ENCODE data around the gene FFAR3.

GRCh38 chr19:35314031-35314430, 44.2 kb upstream of the FFAR3 start:
- TF ChIP-seq EP300 (IDR thresholded peaks at IDR 0.05) = no peak
- TF ChIP-seq, protein P1, sequence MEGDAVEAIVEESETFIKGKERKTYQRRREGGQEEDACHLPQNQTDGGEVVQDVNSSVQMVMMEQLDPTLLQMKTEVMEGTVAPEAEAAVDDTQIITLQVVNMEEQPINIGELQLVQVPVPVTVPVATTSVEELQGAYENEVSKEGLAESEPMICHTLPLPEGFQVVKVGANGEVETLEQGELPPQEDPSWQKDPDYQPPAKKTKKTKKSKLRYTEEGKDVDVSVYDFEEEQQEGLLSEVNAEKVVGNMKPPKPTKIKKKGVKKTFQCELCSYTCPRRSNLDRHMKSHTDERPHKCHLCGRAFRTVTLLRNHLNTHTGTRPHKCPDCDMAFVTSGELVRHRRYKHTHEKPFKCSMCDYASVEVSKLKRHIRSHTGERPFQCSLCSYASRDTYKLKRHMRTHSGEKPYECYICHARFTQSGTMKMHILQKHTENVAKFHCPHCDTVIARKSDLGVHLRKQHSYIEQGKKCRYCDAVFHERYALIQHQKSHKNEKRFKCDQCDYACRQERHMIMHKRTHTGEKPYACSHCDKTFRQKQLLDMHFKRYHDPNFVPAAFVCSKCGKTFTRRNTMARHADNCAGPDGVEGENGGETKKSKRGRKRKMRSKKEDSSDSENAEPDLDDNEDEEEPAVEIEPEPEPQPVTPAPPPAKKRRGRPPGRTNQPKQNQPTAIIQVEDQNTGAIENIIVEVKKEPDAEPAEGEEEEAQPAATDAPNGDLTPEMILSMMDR (IDR thresholded peaks at IDR 0.05) = no peak

All from suprapubic skin (tissue), 3 donors.